ENCODE measurements around the gene ASPSCR1. TPM values are rescaled to one million over a fixed set of nuclear protein-coding genes. Genes with fewer than 3 reads are reported as not detected.
A peak's percentile ranks its signal among the peaks of the same experiment; 100 is the strongest.
"Not testable (repeated sequence)": the region's sequence is repeated elsewhere in the genome, so short reads cannot be mapped to it uniquely, and the experiment has no call there.

Gene ASPSCR1
- total RNA-seq, 4 donors from 2014 or later: 21.0 to 61.7 (median 41.3) TPM

DNA sequence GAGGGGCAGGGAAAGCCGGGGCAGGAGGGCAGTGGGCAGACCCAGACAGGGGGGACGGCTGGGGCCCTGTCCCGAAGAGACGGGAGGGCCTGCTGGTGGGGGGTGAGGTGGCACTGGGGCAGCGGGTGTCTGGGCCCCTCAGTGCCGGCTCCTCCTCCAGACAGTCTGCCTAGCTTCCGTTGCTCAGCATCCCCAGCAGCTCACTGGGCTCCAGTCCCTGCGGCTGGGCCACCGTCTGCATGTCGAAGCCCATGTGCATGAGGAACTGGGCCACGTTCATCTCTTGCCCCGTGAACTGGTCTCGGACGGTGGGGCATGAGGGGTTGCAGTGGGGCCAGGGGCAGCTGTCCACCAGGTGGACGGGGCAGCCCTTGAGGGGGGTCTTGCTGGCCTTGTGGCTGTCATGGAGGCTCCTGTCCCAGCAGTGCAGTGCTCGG, 24.6 kb upstream of the ASPSCR1 start:
- Histone ChIP-seq H3K4me3 (no peak overlapping the region), H3K36me3 (no peaks in the 10 kb centered on the region), H3K27ac (no peak overlapping the region), H3K4me1 (no peaks in the 10 kb centered on the region), H3K27me3 (peaks cover 13% of the 10 kb centered on the region), H3K9me3 (no peaks in the 10 kb centered on the region)
- no peak for TF ChIP-seq POLR2A (IDR thresholded peaks at IDR 0.05)
- TF ChIP-seq, protein P1, sequence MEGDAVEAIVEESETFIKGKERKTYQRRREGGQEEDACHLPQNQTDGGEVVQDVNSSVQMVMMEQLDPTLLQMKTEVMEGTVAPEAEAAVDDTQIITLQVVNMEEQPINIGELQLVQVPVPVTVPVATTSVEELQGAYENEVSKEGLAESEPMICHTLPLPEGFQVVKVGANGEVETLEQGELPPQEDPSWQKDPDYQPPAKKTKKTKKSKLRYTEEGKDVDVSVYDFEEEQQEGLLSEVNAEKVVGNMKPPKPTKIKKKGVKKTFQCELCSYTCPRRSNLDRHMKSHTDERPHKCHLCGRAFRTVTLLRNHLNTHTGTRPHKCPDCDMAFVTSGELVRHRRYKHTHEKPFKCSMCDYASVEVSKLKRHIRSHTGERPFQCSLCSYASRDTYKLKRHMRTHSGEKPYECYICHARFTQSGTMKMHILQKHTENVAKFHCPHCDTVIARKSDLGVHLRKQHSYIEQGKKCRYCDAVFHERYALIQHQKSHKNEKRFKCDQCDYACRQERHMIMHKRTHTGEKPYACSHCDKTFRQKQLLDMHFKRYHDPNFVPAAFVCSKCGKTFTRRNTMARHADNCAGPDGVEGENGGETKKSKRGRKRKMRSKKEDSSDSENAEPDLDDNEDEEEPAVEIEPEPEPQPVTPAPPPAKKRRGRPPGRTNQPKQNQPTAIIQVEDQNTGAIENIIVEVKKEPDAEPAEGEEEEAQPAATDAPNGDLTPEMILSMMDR (IDR thresholded peaks at IDR 0.05): no peak
- no peak for TF ChIP-seq POLR2AphosphoS5 (IDR thresholded peaks at IDR 0.05)
- TF ChIP-seq EP300 (IDR thresholded peaks at IDR 0.05; ENCODE audit: low read depth): no peak
- WGBS, 2 donors (ENCODE audit: low coverage in 1 of 2): 74% methylated on average over 15 of the region's 16 CpGs; no CpG with 5 or more reads in 1 of the 2 donors
- intact Hi-C loops (cut with DNase I; ENCODE audit: low total_unique reads): no loop called here
- DNase-seq: no peak
- in situ Hi-C loops (cut with MboI; ENCODE audit: low pct_ligation_motif_present in 1 of 4, low pct_unique_long_range_greater_than_20kb in 1 of 4, low sequenced_read_pairs in 3 of 4): loop anchor here in 1 of 4 donors (25.0 kb wide), 1 partner anchor 209 kb away; no protein-coding TSS in a partner anchor

DNA sequence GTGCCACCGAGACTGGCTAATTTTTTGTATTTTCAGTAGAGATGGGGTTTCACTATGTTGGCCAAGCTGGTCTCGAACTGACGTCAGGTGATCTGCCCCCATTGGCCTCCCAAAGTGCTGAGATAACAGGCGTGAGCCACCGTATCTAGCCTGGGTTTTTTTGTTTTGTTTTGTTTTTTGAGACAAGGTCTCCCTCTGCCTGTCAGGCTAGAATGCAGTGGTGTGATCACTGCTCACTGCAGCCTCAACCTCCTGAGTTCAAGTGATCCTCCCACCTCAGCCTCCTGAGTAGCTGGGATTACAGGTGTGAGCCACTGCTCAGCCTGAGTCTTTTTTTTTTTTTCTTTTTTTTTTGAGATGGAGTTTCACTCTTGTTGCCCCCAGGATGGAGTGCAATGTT, 24.0 kb upstream of the ASPSCR1 start:
- H3K36me3 ChIP-seq; DNase-seq; intact Hi-C loops (cut with DNase I; ENCODE audit: low total_unique reads); H3K4me1 ChIP-seq; H3K27ac ChIP-seq; H3K9me3 ChIP-seq; H3K4me3 ChIP-seq: not testable (repeated sequence)
- TF ChIP-seq, protein P1 (IDR thresholded peaks at IDR 0.05): peak in 1 of 5 experiments; percentile 13
- in situ Hi-C loops (cut with MboI; ENCODE audit: low pct_ligation_motif_present in 1 of 4, low pct_unique_long_range_greater_than_20kb in 1 of 4, low sequenced_read_pairs in 3 of 4): loop anchor here in 1 of 4 donors (25.0 kb wide), 1 partner anchor 209 kb away; no protein-coding TSS in a partner anchor
- peaks cover 20% of the 10 kb centered on the region for H3K27me3 ChIP-seq
- 62 to 71% methylated on average over 3 to 5 of the region's 5 CpGs for WGBS, 2 donors (ENCODE audit: low coverage in 1 of 2)

DNA sequence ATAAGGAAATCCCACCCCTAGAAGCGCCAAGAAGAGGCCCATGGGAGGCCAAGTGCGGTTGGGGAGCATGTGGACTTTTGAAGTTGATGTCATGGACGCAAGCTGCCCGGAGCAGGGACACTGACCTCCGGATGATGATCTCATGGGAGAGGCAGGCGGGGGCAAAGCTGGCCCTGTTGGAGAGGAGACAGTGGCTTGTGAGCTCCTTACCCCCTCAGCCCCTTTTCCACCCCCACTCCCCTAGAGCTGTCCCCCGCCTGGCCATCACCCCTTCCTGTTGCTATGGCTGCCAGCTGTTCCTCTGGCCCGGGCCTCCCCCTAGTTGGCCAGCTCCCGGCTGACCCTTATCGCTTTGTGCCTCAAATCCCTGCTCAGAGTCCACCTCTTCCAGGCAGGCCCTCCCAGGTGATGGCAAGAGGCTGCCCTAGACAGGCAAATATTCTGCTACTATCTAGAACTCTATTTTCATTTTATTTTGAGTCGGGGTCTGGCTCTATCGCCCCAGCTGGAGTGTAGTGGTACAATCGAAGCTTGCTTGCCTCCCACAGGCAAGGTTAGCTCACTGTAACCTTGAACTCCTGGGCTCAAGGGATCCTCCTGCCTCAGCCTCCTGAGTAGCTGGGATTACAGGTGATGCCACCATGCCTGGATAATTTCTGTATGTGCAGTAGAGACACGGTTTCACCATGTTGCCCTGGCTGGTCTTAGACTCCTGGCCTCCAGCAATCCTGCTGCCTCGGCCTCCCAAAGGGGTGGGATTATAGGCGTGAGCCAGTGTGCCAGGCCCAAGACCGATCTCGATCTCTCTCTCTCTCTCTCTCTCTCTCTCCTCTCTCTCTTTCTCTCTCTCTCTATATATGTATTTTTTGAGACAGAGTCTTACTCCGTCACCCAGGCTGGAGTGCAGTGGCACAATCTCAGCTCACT, 23.0 kb upstream of the ASPSCR1 start:
- intact Hi-C loops (cut with DNase I; ENCODE audit: low total_unique reads) (no loop called here), in situ Hi-C loops (cut with MboI; ENCODE audit: low pct_ligation_motif_present in 1 of 4, low pct_unique_long_range_greater_than_20kb in 1 of 4, low sequenced_read_pairs in 3 of 4) (loop anchor here in 1 of 4 donors (25.0 kb wide), 1 partner anchor 208 kb away; no protein-coding TSS in a partner anchor)
- TF ChIP-seq, protein P1 (IDR thresholded peaks at IDR 0.05): no peak

DNA sequence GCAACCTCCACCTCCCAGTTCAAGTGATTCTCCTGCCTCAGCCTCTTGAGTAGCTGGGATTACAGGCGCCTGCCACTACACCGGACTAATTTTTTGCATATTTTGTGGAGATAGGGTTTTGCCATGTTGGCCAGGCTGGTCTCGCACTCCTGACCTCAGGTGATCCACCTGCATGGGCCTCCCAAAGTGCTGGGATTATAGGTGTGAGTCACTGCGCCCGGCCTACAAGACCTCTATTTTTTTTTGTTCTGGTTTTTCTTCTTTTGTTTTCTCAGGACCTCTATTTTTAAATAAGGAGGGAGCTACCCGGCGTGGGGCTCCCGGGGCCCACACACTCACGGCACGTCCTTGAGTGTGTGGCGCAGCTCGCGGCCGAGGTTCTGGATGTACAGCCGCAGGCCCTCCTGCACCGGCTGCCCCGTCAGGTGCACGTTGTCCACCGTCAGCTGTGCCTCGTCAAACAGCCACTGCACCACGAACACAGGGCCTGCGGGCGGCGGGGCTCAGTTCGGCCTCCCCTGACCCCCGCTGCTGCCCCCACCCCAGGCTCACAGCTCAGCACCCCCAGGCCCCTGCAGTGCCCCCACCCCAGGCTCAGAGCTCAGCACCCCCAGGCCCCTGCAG, 22.3 kb upstream of the ASPSCR1 start:
- H3K9me3 ChIP-seq: no peaks in the 10 kb centered on the region
- H3K27me3 ChIP-seq: peaks cover 37% of the 10 kb centered on the region
- 93% methylated on average over 26 of the region's 26 CpGs; no CpG with 5 or more reads in 1 of the 2 donors for WGBS, 2 donors (ENCODE audit: low coverage in 1 of 2)
- in situ Hi-C loops (cut with MboI; ENCODE audit: low pct_ligation_motif_present in 1 of 4, low pct_unique_long_range_greater_than_20kb in 1 of 4, low sequenced_read_pairs in 3 of 4): loop anchor here in 1 of 4 donors (25.0 kb wide), 1 partner anchor 207 kb away; no protein-coding TSS in a partner anchor
- H3K36me3 ChIP-seq: no peaks in the 10 kb centered on the region
- peaks cover 3 to 12% (median 9%) of the 10 kb centered on the region in 4 donors for H3K4me1 ChIP-seq
- no peak overlapping the region for H3K27ac ChIP-seq
- no peak overlapping the region for H3K4me3 ChIP-seq
- no peak for DNase-seq
- TF ChIP-seq POLR2AphosphoS5 (IDR thresholded peaks at IDR 0.05): no peak
- no peak for TF ChIP-seq EP300 (IDR thresholded peaks at IDR 0.05; ENCODE audit: low read depth)
- TF ChIP-seq, protein P1 (IDR thresholded peaks at IDR 0.05): no peak
- TF ChIP-seq POLR2A (IDR thresholded peaks at IDR 0.05): no peak
- intact Hi-C loops (cut with DNase I; ENCODE audit: low total_unique reads): no loop called here

More for the DNA sequence above, 23.0 kb upstream of the ASPSCR1 start:
- WGBS, 2 donors (ENCODE audit: low coverage in 1 of 2): 76 to 78% methylated on average over 2 to 18 of the region's 19 CpGs
- Histone ChIP-seq H3K4me1 (peaks cover 0 to 4% (median 2%) of the 10 kb centered on the region in 4 donors), H3K36me3 (no peaks in the 10 kb centered on the region), H3K4me3 (no peak overlapping the region), H3K9me3 (no peaks in the 10 kb centered on the region), H3K27me3 (peaks cover 29% of the 10 kb centered on the region), H3K27ac (no peak overlapping the region)
- no peak for DNase-seq

Measured in transverse colon (tissue), 4 donors.